GM21619 (cell line): ENCODE measurements around the gene MLST8.

ENCODE experiments used
- ATAC-seq: cut with Tn5 transposase; IDR thresholded peaks from one replicate; pipeline ENCODE4 v1.9.1; 2021; ENCODE audit not compliant: unreplicated experiment

Gene MLST8, protein sequence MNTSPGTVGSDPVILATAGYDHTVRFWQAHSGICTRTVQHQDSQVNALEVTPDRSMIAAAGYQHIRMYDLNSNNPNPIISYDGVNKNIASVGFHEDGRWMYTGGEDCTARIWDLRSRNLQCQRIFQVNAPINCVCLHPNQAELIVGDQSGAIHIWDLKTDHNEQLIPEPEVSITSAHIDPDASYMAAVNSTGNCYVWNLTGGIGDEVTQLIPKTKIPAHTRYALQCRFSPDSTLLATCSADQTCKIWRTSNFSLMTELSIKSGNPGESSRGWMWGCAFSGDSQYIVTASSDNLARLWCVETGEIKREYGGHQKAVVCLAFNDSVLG

DNA sequence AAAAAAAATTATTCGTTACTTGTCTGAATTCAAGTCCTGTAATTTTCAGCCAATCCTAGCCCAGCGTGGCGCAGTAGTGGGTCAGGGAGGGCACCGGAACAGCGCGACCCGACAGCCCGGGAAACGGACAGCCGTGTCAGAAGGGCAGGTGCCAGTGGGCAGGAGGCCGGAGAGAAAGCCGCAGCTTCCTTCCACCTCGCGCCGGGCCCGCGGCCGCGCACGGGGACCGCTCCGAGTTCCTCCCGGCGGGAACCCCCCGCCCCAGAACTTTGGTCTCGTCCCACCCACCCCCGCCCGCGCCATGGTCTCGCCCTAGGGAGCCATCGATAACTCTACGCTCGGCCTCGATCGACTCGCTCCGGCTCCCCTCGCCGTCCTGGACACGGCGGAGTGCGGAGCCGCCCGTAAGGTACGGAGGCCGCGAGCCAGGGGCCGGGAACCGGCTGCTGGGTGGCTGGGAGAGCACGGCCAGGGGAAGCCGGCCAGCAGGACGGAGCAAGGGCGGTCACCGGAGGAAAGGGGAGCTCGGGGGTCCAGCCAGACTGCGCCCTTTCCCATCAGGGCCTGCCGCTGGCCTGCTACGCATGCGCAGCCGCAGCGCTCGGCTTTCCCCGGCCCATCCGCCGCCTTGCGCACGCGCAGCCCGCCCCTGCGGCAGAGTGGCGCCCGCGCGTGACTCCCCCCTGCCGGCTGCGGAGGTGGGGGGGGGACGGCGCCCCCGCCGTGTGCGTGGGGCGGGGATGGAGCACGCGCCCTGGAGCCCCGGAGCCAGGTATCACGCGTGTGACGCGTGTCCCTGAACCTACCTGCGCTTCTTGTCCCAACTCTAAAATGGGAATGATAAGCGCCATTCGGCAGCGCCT is at the start of gene MLST8:
Gene MLST8 (plus strand): TSS at position 351 of the 863 bp plus-strand sequence. CDS start 632 bp downstream, outside the sequence.
- ATAC-seq, result peak; percentile 54

DNA sequence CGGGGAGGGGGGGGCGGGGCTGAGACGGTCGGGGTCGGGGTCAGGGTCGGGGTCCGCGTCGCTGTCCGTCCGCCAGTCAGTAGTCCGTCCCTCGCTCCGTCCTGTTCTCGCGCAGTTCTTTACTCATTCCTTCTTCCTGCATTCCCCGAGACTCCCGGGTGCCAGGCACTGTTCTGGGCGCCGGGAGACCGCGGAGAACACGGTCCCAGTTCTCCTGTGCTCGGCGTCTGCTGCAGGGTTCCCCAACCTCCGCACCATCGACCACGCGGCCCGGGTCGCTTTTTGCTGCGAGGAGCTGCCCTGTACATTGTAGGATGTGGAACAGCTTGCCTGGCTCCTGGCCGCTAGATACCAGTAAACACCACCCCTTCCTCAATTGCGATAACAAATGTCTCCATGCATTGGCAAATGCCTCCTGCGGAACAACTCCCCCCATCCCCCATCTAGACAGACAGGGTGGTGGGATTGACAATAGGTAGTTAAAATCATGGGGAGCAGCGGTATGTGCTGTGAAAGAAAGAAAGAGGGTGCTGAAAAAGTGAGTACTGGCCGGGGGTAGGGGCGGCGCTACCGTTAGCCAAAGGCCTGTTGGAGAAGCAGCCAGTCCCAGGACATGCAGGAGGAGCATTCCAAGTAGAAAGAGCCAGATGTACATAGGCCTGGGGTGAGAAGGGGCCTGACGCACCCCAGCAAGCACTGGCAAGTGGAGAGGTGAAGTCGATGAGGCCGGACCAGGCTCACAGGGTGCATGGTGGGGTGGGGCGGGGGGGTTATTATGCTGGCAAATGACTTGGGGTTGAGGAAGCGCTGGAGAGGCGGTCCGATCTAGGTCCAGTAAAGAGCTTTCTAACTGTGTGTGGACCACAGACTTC is 49.0 kb upstream of the MLST8 start:
- no peak for ATAC-seq

DNA sequence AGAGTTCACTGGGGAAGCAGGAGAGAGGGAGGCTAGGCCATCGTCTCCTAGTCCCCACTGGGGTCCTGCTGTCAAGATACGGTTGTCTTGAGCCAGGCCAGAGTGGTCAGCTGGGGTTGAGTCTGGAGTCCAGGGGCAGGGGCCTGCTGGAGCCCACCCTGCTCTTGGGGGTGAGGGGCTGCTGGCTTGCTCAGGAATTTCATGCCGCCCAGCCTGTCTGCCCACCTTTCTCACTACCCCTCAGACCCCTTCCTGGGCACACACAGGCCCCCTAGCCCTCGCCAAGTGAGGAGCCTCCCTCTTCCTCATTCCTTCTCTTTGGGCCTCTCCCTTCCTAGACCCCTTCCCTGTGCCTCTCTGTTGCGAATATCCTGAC is 48.4 kb upstream of the MLST8 start:
- ATAC-seq, result no peak

DNA sequence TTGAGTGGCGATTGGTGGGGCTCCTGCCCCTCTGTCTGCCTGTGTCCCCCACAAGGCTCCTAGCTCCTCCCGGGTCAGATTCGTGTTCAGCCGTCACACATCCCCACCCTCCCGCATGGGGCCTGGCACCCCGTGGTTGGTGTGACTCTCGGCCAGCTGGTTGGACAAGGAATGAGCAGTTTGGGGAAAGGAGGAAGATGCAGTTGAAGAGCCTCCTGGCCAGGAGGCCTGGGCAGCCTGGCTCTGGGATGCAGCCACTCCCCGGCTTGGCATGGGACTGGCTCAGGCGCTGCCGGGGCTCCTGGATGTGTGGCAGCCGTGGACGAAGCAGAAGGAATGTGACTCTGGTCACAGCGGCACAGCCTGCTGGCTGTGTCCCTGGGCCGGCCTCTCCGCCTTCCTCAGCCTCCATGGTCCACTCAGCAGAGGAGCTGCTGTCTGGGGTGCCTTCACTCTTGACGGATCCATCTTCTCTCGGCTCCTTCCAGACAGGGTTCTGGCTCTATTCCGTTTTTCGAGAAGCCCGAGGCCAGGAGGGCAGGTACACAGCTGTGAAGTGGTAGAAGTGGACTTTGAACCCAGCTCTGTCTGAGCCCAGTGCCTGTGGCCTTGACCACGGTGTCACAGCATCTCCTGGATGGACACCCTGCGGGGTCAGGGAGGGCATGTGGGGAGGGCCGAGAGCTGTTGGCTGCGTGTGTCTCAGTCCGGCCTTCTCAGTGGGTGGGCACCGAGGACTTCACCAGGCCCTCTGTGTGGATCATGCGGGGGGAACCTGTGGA is 47.6 kb upstream of the MLST8 start:
- ATAC-seq, result no peak

DNA sequence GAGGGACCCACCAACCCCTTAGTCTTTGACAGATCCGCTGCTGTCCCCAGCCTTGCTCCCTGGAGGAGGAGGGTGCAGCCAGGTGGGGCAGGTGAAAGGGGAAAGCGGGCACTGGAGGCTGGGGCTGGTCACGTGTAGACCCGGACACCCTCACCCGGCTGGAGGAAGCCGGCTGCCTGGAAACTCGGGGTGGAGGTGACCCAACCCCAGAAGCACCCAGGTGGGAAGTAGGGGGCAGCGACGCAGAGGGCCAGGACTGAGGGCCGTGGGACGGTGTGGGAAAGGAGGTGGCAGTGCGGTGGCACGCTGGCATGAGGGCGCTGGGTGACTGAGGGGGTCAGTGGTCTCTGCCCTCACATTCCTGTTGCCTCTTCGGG is 47.0 kb upstream of the MLST8 start:
- no peak for ATAC-seq

DNA sequence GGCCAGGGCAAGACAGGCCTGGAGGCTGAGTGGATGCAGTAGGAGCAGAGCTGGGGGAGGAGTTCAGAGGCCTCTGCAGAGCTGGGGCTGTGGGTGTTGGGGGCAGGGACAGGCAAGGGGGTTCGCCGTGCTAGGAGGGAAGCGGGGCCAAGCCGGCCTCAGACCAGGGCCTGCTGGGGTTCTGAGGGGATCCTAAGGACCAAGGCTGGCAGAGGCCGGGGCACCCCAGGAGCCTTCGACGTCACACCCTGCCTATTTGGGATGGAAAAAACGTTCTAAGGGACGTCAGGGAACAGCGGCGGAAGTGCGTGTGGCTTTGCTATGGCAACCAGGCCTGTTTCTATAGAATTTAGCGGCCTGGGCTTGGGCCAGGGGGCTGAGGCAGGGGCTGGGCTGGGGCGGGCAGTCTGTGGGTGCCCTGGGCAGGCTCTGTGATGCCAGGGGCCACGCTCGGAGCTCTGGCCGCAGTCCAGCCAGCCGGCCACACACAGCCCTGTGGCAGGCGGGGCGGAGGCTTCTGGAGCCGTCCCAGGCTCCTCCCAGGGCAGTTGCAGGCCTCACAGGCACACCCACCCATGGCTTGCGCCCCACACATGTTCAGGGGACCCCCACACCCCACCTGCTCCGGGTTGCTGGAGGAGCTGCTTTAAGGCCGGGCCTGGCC is 45.9 kb upstream of the MLST8 start:
- no peak for ATAC-seq

DNA sequence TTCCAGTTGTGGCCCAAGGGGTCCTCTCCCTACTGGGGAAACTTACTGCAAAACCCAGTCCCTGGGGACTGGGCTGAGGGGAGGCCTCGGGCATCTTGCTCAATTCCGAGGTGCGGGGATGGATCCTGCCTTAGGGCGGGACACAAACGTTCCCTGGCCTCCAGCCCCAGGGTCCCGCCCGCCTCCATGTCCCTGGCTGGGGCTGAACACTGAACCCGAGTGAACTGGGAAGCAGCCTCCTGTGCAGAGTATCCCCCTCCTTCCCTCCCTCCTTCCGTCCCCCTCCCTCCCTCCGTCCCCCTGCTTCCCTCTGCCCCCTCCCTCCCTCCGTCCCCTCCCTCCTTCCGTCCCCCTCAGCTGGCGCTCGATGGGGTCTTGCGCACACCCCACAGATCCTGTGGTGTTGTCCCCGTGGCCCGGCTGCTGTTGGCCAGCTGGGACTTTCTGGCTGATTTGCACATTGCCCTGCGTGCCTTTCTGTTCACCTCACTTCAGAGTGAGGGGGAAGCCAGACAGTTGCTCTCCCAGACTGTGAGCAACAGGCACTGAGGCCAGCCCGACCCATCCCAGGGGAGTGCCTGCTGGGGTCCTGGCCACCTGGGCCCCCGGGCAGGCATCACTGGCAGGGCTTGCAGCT is 44.2 kb upstream of the MLST8 start:
- ATAC-seq, result no peak

DNA sequence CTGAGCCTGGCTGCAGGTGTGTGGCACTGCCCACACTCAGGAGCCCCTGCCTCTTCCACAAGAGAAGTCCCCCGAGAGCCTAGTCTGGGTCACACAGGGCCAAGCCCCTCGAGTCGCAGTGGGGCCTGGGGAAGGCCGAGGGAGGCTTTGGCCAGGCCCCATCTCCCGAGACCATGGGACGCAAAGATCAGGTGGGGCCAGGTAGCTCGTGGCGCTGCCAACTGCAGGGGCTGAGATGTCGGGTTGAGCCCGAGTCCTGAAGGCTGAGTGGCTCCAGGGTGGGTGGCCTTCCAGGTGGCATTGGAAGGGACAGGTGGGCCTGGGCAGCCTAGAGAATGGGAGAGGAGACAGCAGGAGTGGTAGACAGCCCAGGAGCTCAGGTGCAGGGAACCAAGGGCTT is 43.3 kb upstream of the MLST8 start:
- ATAC-seq, result no peak

DNA sequence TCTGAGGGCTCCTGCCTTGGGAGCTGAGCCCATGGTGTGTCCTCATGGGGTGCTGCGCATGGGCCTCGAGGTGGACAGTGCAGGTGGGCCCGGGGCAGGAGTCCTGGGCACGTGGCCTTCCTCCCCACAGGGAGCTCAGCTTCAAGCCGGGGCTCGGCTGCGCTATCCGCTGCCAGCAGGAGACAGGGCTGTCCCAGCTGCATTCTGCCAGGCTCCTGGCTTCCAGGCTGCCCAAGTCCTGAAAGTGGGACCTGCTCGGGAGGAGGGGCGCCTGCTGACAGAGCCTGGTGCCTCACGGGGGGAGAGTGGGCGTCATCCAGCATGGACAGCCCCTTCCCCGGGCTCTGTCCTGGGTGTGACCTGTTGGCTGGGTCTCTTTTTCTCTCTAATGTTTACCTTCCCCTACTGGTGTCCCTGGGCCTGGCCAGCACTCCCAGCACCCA is 42.6 kb upstream of the MLST8 start:
- no peak for ATAC-seq

DNA sequence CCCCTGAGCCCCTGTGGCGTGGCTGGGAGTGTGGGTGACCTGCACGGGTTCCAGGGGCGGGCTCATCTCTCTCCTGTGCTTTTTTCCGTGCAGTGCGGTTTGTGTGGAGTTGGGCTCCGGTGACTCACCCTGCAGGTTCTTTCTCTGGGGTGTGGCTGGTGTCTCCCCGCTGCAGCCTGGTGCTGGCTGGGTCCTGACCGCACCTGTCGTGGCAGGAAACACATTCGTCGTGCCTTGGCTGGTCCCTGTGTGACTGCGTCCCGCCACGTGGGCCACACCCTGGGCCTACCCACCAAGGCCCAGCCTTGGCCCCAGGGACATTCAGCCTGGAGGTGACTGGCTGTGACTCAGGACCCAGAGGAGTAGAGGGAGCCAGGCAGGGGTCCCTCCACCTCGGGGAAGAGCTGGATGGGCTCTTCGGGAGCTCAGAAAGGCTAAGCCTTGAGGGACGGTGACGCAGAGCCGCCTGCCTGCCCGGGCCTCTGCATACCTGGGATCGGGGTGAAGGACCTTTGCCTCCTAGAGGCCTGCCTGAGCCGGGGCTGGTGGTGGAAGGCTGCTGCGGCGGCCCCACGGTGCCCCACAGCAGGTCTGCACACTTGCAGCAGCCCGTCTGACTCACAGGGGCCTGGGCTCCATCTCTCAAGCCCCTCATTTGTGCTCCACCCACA is 41.9 kb upstream of the MLST8 start:
- no peak for ATAC-seq

DNA sequence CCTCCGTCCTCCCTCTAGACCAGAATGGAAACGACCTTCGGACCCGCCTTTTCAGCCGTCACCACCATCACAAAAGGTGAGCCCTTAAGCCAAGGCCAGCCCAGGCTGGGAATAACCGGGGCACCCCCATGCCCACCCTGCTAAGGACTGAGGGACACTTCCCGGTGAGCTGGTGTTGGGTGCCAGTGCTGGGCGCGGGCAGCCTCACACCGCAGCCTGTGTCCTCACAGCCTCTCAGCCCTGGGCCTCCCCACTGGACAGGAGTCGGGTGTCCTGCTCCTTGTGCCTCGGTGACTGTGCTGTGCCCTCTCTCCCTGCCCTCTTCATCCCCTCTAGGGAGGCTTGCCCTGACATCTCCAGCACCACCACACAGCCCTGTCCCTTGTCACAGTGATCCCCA is 39.4 kb upstream of the MLST8 start:
- no peak for ATAC-seq

DNA sequence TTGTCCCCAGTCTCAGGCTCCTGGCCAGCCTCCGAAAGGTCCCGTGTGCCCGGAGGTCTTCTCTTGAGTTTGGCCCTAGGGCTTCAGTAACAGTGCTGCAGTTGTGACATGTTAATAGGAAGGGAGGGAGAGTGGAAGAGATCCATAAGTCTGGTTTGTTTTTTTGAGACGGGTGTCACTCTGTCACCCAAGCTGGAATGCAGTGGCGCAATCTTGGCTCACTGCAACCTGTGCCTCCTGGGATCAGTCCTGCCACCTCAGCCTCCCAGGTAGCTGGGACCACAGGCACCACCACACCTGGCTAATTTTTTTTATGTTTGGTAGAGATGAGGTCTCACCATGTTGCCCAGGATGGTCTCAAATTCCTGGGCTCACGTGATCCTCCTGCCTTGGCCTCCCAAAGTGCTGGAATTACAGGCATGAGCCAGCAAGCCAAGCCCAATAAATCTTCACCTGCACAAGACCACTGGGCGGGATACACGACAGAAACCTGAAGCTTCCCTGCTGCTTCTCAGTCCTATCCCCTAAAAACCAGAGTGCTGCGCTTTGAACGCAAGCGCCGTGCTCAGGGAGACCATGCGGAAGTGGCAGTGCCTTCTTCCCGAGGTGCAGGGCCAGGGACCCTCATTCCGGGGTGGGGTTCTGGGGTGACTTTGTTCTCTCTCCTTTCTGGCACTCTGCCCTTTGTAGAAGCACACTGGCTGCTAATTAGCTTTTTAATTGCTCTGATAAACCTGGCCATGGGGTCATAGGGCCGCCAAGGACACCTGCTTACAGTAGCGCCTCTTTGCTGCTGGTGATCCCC is 38.8 kb upstream of the MLST8 start:
- ATAC-seq, result no peak

DNA sequence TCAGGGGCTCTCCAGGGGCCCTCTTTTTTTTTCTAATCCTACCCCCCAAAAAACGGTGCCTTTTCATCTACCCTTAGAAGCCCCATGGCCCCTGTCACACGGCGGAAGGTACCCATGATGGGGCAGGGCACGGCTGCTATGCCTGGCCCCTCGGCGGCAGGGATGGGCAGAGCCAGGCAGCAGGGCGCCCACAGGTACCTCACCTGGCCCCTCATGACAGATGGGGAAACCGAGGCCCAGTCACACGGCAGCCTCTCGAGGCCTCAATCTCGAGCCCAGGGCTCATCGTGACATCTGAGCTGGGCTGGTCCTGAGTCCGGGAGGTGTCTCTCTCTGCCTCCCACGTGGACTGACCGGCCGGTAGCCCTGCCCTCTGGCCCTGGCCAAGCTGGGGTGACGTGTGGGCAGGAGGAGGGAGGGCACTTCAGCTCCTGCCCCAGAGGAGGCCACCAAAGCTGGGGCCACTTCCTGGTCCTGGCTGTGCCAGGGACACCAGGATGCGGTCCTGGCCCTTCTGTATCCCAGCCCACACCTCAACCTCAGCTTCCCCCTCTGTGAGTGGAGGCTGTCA is 38.1 kb upstream of the MLST8 start:
- ATAC-seq, result no peak

DNA sequence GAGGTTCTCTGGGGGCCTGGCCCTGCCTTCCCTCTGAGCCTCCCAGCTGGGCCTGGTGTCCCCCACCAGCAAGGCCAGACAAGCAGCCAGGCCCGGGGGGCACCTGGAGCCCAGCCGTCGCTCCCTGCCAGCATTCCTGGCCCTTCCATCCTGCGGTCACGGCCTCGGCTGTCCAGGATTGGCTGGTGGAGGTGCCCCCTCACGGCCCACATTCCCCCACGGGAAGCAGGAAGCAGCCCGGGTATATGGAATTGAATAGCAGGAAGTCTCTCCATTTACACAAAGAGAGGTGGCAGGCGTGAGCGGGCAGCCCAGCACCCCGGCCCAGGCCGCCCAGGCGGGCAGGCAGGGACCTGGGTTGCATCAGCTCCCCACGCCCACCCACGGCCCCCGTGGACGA is 35.2 kb upstream of the MLST8 start:
- no peak for ATAC-seq

DNA sequence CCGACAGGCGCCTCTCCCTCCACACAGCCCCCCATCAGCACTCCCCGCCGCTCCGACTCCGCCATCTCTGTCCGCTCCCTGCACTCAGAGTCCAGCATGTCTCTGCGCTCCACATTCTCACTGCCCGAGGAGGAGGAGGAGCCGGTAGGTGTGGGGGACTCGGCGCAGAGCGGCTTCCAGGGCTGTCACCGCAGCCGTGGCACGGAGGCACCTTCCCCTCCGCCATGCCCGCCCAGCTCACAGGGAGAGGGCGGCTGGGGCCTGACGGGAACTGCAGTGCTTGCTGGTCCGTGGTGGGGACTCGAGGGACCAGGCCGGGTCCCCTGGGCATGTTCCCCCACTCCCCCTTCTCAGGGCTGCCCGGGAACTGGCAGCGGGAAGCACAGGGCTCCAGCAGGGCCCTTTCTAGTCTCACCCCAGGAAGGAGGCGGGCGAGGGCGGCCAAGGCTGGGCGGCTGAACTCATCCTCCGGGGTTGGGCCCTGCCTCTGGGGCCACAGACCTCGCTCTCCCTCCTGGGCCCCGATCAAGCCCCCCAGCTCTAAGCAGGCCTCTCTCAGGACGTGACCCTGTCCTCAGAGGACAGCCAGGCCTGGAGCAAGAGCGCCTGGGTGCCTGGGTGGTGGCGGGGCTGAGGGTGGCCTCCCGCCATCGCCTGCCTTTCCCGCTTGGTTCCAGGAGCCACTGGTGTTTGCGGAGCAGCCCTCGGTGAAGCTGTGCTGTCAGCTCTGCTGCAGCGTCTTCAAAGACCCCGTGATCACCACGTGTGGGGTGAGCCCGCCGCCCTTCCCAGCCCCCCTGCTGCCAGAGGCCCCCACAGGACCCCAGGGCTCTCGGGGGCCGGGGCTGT is 34.4 kb upstream of the MLST8 start:
- no peak for ATAC-seq

DNA sequence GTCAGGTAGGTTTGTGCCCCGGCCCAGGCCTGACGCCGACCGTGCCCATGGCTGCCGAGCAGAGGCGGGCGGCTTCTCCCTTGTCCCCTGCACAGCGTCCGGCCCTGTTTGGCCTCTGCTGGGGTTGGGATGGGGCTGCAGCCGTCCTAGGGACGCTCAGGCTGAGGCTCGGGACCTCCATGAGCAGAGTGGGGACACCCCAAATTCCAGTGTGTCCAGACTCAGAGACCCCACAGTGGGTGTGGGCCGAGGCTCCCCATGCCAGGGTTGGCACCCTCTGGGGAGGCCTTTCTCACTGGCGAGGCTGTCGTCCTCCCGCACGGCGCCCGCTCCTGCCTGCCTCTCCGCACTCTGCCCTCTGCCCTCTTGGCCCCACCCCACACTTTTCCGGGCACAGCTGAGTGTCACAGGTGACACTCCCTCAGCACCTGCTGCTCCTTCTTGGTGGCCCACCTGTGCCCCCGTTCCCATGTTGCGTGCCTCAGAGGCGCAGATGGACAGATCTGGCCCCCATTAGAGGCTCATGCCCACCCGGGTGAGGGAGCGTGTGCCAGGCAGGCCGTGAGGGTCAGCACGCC is 33.6 kb upstream of the MLST8 start:
- no peak for ATAC-seq
